IMR-90 (cell line): ENCODE results near the gene SRXN1. TPM values are rescaled to one million over a fixed set of nuclear protein-coding genes. Genes with fewer than 3 reads are reported as not detected.

Source experiments
- ATAC-seq: fragments of 200-7000 bp; cut with Tn5 transposase; 2 replicates; pipeline ENCODE4 v1.9.1; 2020; ENCODE audit warnings: low read depth, mild to moderate bottlenecking, moderate library complexity
- BruUV-seq: library from RNA; stranded (reverse); fragments of 400-500 nt; replicated peaks from 2 replicates; lab custom pipeline; 2021; lab: Mats Ljungman, UMichigan
- CTCF ChIA-PET: fragments of 300-600 bp; formaldehyde crosslinking; extraction: SDS; loops from one replicate; lab custom pipeline; 2021; ENCODE audit warnings: antibody characterized with exemption; lab: Yijun Ruan, JAX
- POLR2A ChIA-PET: fragments of 300-600 bp; sonication (Branson Sonifier 250); formaldehyde crosslinking; loops from one replicate; lab custom pipeline; 2022; ENCODE audit warnings: antibody characterized with exemption; ENCODE audit not compliant: unreplicated experiment; lab: Charles Lee
- DNase-seq: peaks from one replicate; pipeline ENCODE4 v3.0.0; 2013
- H2AFZ ChIP-seq: replicated peaks from 2 replicates; pipeline ENCODE3; 2013; ENCODE audit warnings: low read length, mild to moderate bottlenecking; ENCODE audit not compliant: poor library complexity
- H2AK5ac ChIP-seq: 2 replicates; pipeline ENCODE4 v1.6.1; 2013; ENCODE audit warnings: low read depth, low read length, inconsistent platforms
- H2AK9ac ChIP-seq: replicated peaks from 2 replicates; pipeline ENCODE3; 2013; ENCODE audit warnings: mild to moderate bottlenecking, low read depth, low read length, moderate library complexity; ENCODE audit not compliant: poor library complexity
- H2BK120ac ChIP-seq: 2 replicates; pipeline ENCODE4 v1.6.1; 2013; ENCODE audit warnings: low read depth, low read length, inconsistent platforms
- H2BK15ac ChIP-seq: 3 replicates; pipeline ENCODE4 v1.6.1; 2013; ENCODE audit warnings: low read depth, low read length, inconsistent platforms
- H2BK20ac ChIP-seq: 2 replicates; pipeline ENCODE4 v1.6.1; 2013; ENCODE audit warnings: low read depth, mild to moderate bottlenecking, inconsistent platforms, low read length, moderate library complexity
- H2BK5ac ChIP-seq: 2 replicates; pipeline ENCODE4 v1.6.1; 2013; ENCODE audit warnings: mild to moderate bottlenecking, low read depth, low read length, inconsistent platforms; ENCODE audit not compliant: poor library complexity, severe bottlenecking
- H3K14ac ChIP-seq: replicated peaks from 2 replicates; pipeline ENCODE4 v1.6.1; 2013; ENCODE audit warnings: low read depth, low read length, inconsistent platforms
- H3K18ac ChIP-seq: 2 replicates; pipeline ENCODE4 v1.6.1; 2013; ENCODE audit warnings: low read depth, low read length, control low read depth
- H3K23ac ChIP-seq: 2 replicates; pipeline ENCODE4 v1.6.1; 2013; ENCODE audit warnings: low read depth, low read length, inconsistent platforms
- H3K27ac ChIP-seq: 2 replicates; pipeline ENCODE4 v1.5.1; 2013; ENCODE audit warnings: mild to moderate bottlenecking, control low read depth, low read length; ENCODE audit not compliant: insufficient read depth
- H3K27me3 ChIP-seq: 2 replicates; pipeline ENCODE4 v1.6.1; 2013; ENCODE audit warnings: low read length; ENCODE audit not compliant: control insufficient read depth, insufficient read depth
- H3K36me3 ChIP-seq: 2 replicates; pipeline ENCODE4 v1.6.1; 2013; ENCODE audit warnings: low read length, mixed read lengths; ENCODE audit not compliant: control insufficient read depth, insufficient read depth
- H3K4ac ChIP-seq: 2 replicates; pipeline ENCODE4 v1.6.1; 2013; ENCODE audit warnings: low read depth, low read length, inconsistent platforms
- H3K4me1 ChIP-seq: 2 replicates; pipeline ENCODE4 v1.6.1; 2013; ENCODE audit warnings: low read length, mixed read lengths; ENCODE audit not compliant: control insufficient read depth, insufficient read depth
- H3K4me2 ChIP-seq: 2 replicates; pipeline ENCODE4 v1.6.1; 2013; ENCODE audit warnings: low read depth, mild to moderate bottlenecking, control low read depth, low read length, moderate library complexity
- H3K4me3 ChIP-seq: 2 replicates; pipeline ENCODE4 v1.5.1; 2013; ENCODE audit warnings: low read depth, mild to moderate bottlenecking, control low read depth, low read length, moderate library complexity; ENCODE audit not compliant: insufficient read depth
- H3K56ac ChIP-seq: 2 replicates; pipeline ENCODE4 v1.6.1; 2013; ENCODE audit warnings: low read length, inconsistent platforms; ENCODE audit not compliant: insufficient read depth; ENCODE audit errors: extremely low read depth
- H3K79me1 ChIP-seq, 2 experiments: 2 replicates each; pipeline ENCODE4 v1.6.1; 2013; ENCODE audit warnings: low read length in 2 of 2, inconsistent platforms in 1 of 2, low read depth in 1 of 2
- H3K9ac ChIP-seq: 2 replicates; pipeline ENCODE4 v1.6.1; 2013; ENCODE audit warnings: low read depth, low read length, control low read depth
- H3K9me1 ChIP-seq: 2 replicates; pipeline ENCODE4 v1.6.1; 2013; ENCODE audit warnings: low read length, inconsistent platforms; ENCODE audit not compliant: insufficient read depth
- H3K9me3 ChIP-seq: 2 replicates; pipeline ENCODE4 v1.6.1; 2013; ENCODE audit warnings: low read length; ENCODE audit not compliant: control insufficient read depth, insufficient read depth
- H4K20me1 ChIP-seq: 2 replicates; pipeline ENCODE4 v1.6.1; 2013; ENCODE audit warnings: low read length, inconsistent platforms; ENCODE audit not compliant: insufficient read depth
- H4K5ac ChIP-seq: 2 replicates; pipeline ENCODE4 v1.6.1; 2013; ENCODE audit warnings: mild to moderate bottlenecking, low read depth, low read length, control low read depth
- H4K8ac ChIP-seq, 2 experiments: 2 replicates each; pipeline ENCODE4 v1.6.1; 2013; ENCODE audit warnings: low read depth in 2 of 2, low read length in 2 of 2, control low read depth in 1 of 2, inconsistent platforms in 1 of 2
- H4K91ac ChIP-seq: 2 replicates; pipeline ENCODE4 v1.6.1; 2013; ENCODE audit warnings: low read depth, low read length, inconsistent platforms; ENCODE audit not compliant: insufficient read depth
- BHLHE40 ChIP-seq: fragments of 150-350 bp; IDR thresholded peaks from 2 replicates; pipeline ENCODE4 v1.6.1; 2016; ENCODE audit warnings: mild to moderate bottlenecking, low read depth, low read length
- CEBPB ChIP-seq: IDR thresholded peaks from 2 replicates; pipeline ENCODE4 v1.6.1; 2012; ENCODE audit warnings: low read depth, low read length, improper control_type of control experiment
- CHD1 ChIP-seq: IDR thresholded peaks from 2 replicates; pipeline ENCODE4 v1.6.1; 2012; ENCODE audit warnings: low read depth, low read length, improper control_type of control experiment
- MXI1 ChIP-seq: IDR thresholded peaks from 2 replicates; pipeline ENCODE4 v1.6.1; 2012; ENCODE audit warnings: low read depth, mild to moderate bottlenecking, low read length, moderate library complexity, borderline replicate concordance
- POLR2A ChIP-seq: IDR thresholded peaks from 2 replicates; pipeline ENCODE4 v1.6.1; 2012; ENCODE audit warnings: mild to moderate bottlenecking, low read depth, low read length
- RAD21 ChIP-seq: IDR thresholded peaks from 2 replicates; pipeline ENCODE4 v1.6.1; 2012; ENCODE audit warnings: low read length, improper control_type of control experiment
- RCOR1 ChIP-seq: IDR thresholded peaks from 2 replicates; pipeline ENCODE4 v1.6.1; 2012; ENCODE audit warnings: mild to moderate bottlenecking, low read length, improper control_type of control experiment; ENCODE audit not compliant: insufficient replicate concordance
- RFX5 ChIP-seq: IDR thresholded peaks from 2 replicates; pipeline ENCODE4 v1.8.0; 2012; ENCODE audit warnings: low read depth, mild to moderate bottlenecking, low read length, moderate library complexity
- SMC3 ChIP-seq: fragments of 150-350 bp; IDR thresholded peaks from 2 replicates; pipeline ENCODE4 v1.6.1; 2016; ENCODE audit warnings: low read depth, mild to moderate bottlenecking, antibody characterized with exemption, low read length, moderate library complexity
- whole genome bisulfite sequencing, 2 experiments: methylation state at CpG; one replicate each; pipeline versions ENCODE4 v1.1.5 to v1.1.7; 2013; ENCODE audit warnings: missing lambda C conversion rate in 2 of 2; ENCODE audit not compliant: insufficient read length in 1 of 2; ENCODE audit errors: extremely low coverage in 2 of 2; 5-methylcytosine and 5-hydroxymethylcytosine counted together
- dilution Hi-C: fragments of 300-500 bp; cut with HindIII; formaldehyde crosslinking; loops from one replicate; pipeline ENCODE4 v1.14.3; 2018; ENCODE audit warnings: low sequenced_read_pairs; ENCODE audit not compliant: unreplicated experiment
- in situ Hi-C: fragments of 300-500 bp; cut with MboI; formaldehyde crosslinking; loops from 3 replicates; pipeline ENCODE4 v1.14.3; 2019; ENCODE audit warnings: low sequenced_read_pairs, inconsistent platforms, mixed read lengths
- intact Hi-C: fragments of 100-400 bp; cut with micrococcal nuclease; formaldehyde crosslinking; loops from 2 replicates; pipeline ENCODE4 v1.10.0; 2022
- polyA plus RNA-seq, 3 experiments: library from polyadenylated mRNA; depleted of rRNA; stranded (reverse); fragments of >200 nt; gene quantifications; 2 replicates each; pipeline ENCODE4 v1.2.3, GENCODE V29; 2012; ENCODE audit warnings: low replicate concordance in 1 of 3
- total RNA-seq: library from RNA; depleted of rRNA; stranded (reverse); fragments of >200 nt; gene quantifications from 2 replicates; pipeline ENCODE4 v1.2.3, GENCODE V29; 2012

The SRXN1 gene
- total and polyA plus RNA-seq, 2 of the 4 experiments (the other 2 are of a cell fraction), result 51.2 to 71.2 TPM

- no peaks in the 10 kb centered on the region for H4K20me1 ChIP-seq
- no peak overlapping the region for H3K18ac ChIP-seq
- H3K4ac ChIP-seq, result no peak overlapping the region
- no TSS peak for BruUV-seq
- no peak overlapping the region for H2AK9ac ChIP-seq
- no peaks in the 10 kb centered on the region for H3K79me1 ChIP-seq
- H3K56ac ChIP-seq, result no peak overlapping the region
- H3K4me1 ChIP-seq, result no peaks in the 10 kb centered on the region
- CTCF ChIA-PET, result no interaction called here
- in situ Hi-C loops, result no loop called here
- no CpG with 5 or more reads among the region's 2 CpGs for whole genome bisulfite sequencing, 2 experiments
- no peak overlapping the region for H3K23ac ChIP-seq
- H3K14ac ChIP-seq, result no peak overlapping the region
- no peak overlapping the region for H3K4me3 ChIP-seq
- no peaks in the 10 kb centered on the region for H3K9me1 ChIP-seq
- H3K9ac ChIP-seq, result no peak overlapping the region
- DNase-seq, result no peak
- dilution Hi-C loops, result no loop called here
- ATAC-seq, result no peak
- H2BK20ac ChIP-seq, result no peak overlapping the region
- POLR2A ChIA-PET, result no interaction called here
- H2BK5ac ChIP-seq, result no peak overlapping the region
- H3K4me2 ChIP-seq, result no peak overlapping the region
- no peak overlapping the region for H2BK15ac ChIP-seq
- H3K27me3 ChIP-seq, result peaks cover 30% of the 10 kb centered on the region
- no peak overlapping the region for H4K5ac ChIP-seq
- no peak overlapping the region for H2AK5ac ChIP-seq
- no peak overlapping the region for H4K91ac ChIP-seq
- H3K36me3 ChIP-seq, result no peaks in the 10 kb centered on the region
- no peak for TF ChIP-seq BHLHE40
- no peak for TF ChIP-seq POLR2A
- no peak for TF ChIP-seq RCOR1
- TF ChIP-seq RAD21, result no peak
- TF ChIP-seq RFX5, result no peak
- TF ChIP-seq CEBPB, result no peak
- TF ChIP-seq CHD1, result no peak
- TF ChIP-seq SMC3, result no peak
- TF ChIP-seq MXI1, result no peak
- H3K27ac ChIP-seq, result no peak overlapping the region
- no peak overlapping the region for H4K8ac ChIP-seq
- no peaks in the 10 kb centered on the region for H3K9me3 ChIP-seq
- no peak overlapping the region for H2BK120ac ChIP-seq
- intact Hi-C loops, result no loop called here
- no peak overlapping the region for H2AFZ ChIP-seq
Measured at GRCh38 chr20:680638-681187, 27.7 kb upstream of the SRXN1 start.
